Hematopoietic multipotent progenitor cell treated with erythropoietin and hydrocortisone succinate and interleukin-3 and kit ligand, for 6 days (in vitro differentiated cells): ENCODE measurements around the gene CRIP3.

Experiments used
- DNase-seq: peaks from one replicate; pipeline ENCODE4 v3.0.0-alpha.2; 2015

Gene CRIP3

GRCh38 chr6:43286980-43287716 lies 21.5 kb downstream of the CRIP3 start:
- no peak for DNase-seq

GRCh38 chr6:43286456-43286979 lies 22.1 kb downstream of the CRIP3 start:
- DNase-seq = no peak

DNA sequence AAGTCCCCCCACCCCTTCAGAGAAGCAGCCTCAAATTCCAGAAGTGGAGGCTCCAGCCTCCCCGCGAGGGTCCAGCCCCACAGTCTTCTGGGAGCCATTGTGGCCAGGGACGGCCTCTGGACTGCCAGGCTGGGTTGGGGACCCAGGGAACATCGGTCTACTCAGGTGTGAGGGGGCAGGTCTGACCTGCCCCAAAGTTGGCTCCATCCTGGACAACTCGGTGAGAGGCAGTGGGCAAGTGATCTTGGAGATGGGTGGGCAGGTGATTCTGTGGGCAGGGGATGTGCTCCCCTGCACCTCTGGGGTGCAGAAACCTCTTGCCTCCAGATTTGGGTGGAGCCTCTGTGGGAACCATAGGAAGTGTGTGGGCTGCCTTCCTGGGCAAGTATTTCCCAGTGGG lies 22.8 kb downstream of the CRIP3 start:
- no peak for DNase-seq

DNA sequence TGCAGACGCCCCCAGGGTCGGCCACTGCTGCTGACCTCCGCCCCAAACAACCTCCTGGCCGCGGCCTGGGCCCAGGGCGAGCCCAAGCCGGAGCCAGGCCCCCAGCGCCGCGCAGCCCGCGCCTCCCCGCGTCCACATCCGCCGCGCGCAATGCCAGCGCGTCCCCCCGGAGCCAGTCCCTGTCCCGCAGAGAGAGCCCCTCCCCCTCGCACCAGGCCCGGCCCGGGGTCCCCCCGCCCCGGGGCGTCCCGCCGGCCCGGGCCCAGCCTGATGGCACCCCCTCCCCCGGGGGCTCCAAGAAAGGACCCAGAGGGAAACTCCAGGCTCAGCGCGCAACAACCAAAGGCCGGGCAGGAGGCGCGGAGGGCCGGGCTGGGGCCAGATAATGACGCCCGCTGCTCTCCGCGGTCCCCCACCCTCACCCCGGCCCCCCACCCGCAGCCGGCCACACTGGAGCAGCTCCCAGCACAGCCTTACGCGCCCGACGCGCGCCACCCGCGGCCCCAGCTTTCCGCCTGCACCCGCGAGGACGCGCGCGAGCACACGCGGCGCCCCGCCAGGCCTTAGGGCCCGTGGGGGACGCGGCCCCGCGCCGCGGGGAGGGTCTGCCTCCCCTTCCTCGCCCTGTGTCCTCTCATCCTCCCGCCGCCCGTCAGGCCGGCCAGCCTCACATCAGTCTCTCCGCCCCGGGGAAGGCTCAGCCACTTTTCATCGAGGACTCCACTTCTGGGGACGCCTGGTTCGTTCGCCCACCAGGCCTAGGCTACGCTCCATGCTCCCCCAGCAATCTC lies 23.4 kb downstream of the CRIP3 start:
- no peak for DNase-seq

DNA sequence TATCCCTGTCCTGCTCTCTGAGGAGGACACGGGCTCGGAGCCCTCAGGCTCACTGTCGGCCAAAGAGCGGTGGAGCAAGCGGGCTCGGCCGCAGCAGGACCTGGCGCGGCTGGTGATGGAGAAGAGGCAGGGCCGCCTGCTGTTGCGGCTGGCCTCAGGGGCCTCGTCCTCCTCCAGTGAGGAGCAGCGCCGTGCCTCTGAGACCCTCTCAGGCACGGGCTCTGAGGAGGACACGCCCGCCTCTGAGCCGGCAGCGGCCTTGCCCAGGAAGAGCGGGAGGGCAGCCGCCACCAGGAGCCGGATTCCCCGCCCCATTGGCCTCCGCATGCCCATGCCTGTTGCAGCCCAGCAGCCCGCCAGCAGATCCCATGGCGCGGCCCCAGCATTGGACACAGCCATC lies 24.7 kb downstream of the CRIP3 start:
- no peak for DNase-seq

- DNase-seq = no peak
Measured at GRCh38 chr6:43283514-43283901, 25.1 kb downstream of the CRIP3 start.

DNA sequence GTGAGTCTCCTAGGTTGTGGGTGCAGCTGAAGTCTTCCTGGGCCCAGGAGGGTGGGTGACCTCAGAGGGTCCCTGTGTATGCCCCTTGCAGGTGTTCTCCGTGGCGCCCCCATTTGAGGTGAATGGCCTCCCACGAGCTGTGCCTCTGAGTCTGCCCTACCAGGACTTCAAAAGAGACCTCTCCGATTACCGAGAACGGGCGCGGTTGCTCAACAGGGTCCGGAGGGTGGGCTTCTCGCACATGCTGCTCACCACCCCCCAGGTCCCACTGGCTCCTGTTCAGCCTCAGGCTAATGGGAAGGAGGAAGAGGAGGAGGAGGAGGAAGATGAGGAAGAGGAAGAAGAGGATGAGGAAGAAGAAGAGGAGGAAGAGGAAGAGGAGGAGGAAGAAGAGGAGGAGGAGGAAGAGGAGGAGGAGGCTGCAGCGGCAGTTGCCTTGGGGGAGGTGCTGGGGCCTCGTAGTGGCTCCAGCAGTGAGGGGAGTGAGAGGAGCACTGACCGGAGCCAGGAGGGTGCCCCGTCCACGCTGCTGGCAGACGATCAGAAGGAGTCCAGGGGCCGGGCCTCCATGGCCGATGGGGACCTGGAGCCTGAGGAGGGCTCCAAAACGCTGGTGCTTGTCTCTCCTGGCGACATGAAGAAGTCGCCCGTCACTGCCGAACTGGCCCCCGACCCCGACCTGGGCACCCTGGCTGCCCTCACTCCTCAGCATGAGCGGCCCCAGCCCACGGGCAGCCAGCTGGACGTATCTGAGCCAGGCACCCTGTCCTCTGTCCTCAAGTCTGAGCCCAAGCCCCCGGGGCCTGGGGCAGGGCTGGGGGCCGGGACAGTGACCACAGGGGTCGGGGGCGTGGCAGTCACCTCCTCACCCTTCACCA lies 25.8 kb downstream of the CRIP3 start:
- no peak for DNase-seq

DNA sequence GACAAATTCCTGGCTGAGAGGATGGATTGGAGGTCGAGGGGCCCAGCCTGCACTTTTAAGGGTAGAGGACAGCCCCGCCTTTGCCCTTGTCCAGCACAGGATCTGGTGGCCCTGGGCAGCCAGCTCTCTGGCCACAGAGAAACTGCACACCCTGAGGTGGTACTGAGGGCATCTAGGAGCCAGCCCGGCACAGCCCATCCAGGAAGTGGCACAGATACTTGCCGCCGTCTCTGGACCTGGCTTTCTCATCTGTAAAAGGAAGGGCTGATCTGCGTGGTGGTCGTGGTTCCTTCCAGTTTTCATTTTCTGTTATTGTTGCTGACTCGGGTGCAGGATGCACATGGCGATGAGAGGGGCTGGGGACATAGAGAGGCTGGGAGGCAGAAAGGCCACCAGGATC lies 26.6 kb downstream of the CRIP3 start:
- no peak for DNase-seq

DNA sequence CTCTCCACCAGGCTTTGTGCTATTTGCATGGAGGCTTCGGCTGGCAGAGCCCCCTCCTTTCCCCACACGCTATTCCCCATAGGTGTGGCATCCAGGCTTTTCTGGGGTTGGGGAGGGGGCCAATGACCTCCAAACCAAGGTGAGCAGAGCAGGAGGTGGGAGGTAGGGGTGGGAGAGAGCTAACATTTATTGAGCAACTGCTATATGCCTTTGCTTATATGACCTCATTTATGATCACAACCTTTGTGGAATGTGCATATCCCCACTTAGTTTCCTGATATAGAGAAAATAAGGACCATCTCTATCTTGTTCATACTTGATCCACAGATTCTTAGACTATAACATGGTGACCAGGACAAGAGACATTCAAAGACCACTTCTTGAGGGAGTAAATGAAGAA lies 28.4 kb downstream of the CRIP3 start:
- no peak for DNase-seq

- DNase-seq = no peak
Measured at GRCh38 chr6:43278524-43279078, 30.0 kb downstream of the CRIP3 start.

- DNase-seq = no peak
Measured at GRCh38 chr6:43277643-43278523, 30.7 kb downstream of the CRIP3 start.

DNA sequence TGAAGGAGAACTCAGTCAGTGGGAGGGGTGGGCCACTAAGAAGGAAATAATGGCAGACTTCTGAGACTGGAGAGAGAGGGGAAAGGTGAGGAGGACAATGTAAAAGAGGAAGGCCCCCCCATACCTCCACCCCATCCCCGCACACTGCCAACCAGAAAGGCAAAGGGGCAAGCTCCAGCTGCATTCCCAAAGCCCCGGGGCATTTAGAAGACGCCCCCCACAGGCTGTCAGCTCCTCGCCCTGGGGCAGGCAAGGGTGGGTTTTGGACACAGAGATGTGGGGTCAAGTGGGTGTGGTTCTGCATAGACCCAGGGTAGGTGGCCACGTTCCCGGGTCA lies 31.4 kb downstream of the CRIP3 start:
- DNase-seq = no peak

DNA sequence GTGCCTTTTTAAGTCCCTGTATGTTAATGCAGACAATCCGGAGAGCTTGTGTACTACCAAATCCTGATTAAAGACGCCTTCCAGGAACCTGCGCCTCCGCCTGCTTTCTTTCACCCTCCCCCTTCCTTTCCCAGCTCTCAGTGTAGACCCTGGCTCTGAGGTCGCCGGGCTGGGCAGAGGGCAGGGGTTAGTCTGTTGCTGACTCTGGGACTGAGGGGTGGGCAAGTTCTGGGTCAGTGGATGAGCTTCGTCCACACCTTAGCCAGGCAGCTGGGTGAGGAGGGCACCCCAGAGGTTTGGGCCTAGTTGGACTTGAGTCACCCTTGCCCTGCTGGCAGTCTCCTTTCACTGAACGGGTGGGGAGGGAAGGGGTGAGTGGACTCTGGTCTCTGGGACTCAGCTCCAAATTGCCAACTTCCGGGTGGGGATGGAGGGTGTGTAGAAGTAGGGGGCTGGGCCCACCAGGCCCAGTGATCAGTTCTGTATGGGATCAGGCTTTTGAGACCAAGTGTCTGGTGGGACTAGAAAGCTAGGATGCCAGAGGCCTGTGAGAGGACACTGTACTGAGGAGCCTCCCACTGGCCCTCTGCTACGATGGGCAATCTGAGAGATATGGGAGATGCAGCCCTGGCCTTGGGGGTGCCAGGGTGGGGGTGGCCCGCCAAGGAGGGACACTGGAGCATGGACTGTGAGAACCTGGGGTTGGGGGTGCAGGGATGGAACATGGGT lies 31.9 kb downstream of the CRIP3 start:
- DNase-seq = no peak

DNA sequence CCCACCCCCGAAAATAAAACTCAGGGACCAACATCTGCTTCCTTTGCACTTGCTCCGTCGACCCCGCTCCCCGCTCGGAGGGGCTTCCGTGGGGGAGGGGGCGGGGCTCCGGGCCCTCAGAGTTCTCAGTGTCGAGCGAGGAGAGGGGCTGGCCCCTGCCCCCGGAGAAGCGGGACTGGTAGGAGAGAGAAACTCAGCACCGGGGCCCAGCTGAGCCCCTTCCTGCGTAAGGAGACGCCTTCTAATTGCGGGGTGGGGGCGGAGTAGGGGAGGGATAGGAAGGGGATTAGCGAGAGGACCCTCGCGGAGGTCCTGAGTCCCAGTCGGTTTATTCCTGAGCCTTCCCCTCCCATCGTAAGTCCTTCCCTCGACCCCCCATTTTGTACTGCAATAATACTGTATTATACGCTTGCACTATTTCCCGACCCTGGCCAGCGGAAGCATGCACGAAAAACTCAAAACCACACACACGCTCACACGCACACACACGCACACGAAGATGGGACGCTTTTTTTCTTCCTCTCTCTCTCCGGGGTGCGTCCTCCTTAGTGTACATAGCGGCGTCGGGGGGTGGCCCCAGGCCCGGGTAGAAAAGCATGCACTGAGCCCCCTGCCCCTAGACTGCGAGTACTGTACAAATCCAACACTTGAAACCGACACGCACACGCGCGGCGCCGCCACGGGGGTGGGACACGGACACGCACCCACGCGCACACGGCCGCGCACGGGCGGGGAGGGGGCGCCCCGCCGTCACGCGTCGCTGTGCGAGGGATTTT lies 32.6 kb downstream of the CRIP3 start:
- no peak for DNase-seq

DNA sequence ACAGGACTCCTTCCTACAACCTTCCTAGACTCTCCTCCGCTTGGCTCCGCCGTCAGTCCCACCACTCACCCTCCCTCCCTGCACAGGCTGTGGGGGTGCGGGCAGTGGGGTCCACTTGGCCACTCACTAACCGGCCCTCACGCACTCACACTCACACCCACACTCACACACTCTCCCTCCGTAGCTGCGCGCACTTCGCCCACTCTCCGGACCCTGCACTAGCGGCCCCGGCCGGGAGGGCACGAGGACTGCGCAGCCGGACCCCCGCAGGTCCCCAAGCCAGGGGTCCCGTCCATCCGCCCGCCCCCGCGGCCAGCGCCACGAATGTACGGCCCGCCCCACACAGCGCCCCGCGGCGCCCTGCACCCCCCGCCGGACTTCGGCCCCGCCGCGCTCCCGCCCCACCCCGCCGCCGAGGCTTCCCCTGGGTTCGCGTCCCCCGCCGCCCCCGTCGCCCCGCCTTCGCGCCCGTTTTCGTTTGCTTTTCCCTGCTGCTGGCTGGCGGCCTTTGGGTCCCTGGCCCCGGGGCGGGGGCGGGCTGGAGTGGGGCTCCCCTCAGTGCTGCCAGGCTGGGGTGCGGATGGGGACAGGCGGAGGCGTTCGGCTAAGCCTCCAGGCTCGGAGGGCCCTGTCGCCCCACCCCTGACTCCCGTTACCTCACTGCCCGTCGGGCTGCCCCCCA lies 33.6 kb downstream of the CRIP3 start:
- DNase-seq = no peak

DNA sequence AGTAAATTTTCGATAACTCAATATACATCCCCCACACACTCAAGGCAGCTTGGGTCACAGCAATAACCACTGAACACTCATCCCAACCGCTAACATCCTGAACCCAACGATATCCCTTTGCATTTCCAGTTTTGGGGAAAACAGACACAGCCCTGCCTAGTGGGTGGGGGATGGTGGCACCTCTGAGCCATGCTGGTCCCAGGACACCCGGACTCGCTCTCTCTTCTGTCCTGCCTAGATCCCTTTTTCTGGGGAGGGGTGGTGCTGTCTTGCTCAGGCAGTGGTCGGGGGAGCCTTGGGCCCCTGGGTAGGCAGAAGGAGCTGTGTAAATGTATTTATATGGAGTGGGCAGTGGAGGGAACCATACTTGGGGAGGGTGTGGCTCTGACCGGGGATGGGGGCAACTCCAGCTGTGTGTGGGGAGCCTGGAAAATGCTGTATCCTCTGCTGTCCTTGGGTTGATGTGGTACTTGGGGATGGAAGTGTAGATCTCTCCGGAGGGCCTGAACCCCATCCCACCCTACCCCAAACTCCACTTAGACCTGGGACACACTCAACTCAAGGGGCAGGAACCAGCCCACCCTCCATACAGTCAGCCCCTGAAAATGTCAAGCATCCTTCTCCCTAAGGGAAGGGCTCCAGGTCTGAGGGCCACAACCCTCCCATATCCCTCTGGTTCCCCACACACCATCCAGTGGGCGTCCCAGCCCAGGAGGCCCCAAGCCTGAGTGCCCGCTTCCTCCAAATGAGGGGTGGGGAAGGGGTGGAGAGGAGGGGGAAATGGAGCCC lies 34.3 kb downstream of the CRIP3 start:
- no peak for DNase-seq

GRCh38 chr6:43273707-43274106 lies 34.9 kb downstream of the CRIP3 start:
- no peak for DNase-seq

DNA sequence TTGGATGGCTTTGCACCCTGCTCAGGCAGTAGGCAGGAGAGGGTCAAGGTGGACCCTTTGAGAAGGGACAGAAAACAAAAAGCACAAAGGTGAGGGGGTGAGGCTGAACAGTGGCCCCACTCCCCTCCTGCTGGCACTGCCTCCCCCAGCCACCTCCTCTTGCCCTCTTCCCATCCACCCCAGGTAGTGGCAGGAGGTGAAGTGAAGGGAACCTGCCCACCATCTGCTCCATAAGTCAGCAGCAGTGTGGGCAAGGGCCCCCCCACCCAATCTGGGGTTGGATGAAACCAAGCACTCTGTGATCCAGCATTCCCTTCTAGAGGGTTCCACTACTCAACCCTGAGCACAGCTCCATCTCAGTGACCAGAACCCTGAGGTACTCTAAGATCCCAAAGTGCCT lies 36.7 kb downstream of the CRIP3 start:
- no peak for DNase-seq
